ENCODE results near the gene SLC7A8. TPM values are rescaled to one million over a fixed set of nuclear protein-coding genes. Genes with fewer than 3 reads are reported as not detected.

SLC7A8 gene
- total RNA-seq, 1 donor from 2014 or later, result 1.1 TPM

DNA sequence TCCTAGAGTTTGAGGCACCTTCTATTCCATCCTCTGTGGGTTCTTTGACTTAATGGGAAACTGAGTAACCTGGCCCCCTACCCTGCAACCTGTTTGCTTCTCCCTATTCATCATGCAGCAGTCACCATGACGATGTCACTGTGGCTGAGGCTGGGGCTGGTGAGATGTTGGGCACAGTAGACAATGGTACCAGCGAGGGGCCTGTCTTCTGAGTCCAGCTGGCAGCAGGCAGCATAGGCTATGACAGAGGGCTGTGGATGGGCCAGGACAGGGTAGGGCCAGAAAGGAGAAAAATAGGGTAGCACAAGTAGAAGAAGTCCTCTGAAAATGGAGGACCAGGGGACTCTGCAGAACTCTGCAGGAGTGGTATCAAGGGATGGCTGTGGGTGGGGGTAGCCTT, 80.7 kb downstream of the SLC7A8 start:
- FAIRE-seq (no peak), DNase-seq (ENCODE audit: low read depth) (no peak)
- no peak overlapping the region for H3K4me3 ChIP-seq (ENCODE audit: low read depth, low read length)
- no peaks in the 10 kb centered on the region for H3K27me3 ChIP-seq (ENCODE audit: control insufficient read depth, insufficient read depth, low read length)
- TF ChIP-seq, protein P1, sequence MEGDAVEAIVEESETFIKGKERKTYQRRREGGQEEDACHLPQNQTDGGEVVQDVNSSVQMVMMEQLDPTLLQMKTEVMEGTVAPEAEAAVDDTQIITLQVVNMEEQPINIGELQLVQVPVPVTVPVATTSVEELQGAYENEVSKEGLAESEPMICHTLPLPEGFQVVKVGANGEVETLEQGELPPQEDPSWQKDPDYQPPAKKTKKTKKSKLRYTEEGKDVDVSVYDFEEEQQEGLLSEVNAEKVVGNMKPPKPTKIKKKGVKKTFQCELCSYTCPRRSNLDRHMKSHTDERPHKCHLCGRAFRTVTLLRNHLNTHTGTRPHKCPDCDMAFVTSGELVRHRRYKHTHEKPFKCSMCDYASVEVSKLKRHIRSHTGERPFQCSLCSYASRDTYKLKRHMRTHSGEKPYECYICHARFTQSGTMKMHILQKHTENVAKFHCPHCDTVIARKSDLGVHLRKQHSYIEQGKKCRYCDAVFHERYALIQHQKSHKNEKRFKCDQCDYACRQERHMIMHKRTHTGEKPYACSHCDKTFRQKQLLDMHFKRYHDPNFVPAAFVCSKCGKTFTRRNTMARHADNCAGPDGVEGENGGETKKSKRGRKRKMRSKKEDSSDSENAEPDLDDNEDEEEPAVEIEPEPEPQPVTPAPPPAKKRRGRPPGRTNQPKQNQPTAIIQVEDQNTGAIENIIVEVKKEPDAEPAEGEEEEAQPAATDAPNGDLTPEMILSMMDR (IDR thresholded peaks at IDR 0.05; ENCODE audit: insufficient read depth, low read length, severe bottlenecking), result no peak
- peaks cover under 1% of the 10 kb centered on the region for H3K36me3 ChIP-seq (ENCODE audit: control insufficient read depth, insufficient read depth, low read length)

DNA sequence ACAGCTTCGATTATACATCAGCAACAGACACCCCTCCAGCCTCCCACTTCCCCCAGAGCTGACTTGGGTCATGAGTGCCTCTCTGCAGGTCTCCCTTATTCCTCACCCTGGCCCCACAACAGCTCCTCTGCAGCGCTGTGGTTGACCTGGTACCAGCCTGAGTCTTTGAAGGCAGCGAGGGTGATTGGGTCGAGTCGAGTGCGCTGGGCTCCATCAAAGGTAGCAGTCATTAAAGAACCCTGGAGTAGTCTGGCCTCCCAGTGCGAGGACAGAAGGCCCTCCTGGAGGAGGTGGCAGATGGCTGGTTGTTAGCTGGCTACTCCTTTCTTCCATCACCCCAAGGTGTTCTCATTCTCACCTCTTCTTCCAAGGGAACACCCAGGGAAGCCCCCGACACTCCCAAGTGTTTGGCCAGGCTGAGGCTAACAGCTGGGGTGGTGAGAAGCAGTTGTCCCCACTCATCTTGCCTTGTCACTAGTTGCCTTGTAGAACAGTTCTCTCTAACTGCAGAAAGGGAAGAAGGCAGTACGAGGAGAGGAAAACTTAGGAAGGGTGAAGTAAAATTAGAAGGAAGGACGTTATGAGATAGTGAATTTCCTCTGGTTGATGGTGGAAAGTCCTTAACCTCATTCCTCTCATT, 81.4 kb downstream of the SLC7A8 start:
- FAIRE-seq (no peak), DNase-seq (ENCODE audit: low read depth) (no peak)
- Histone ChIP-seq H3K27me3 (ENCODE audit: control insufficient read depth, insufficient read depth, low read length) (no peaks in the 10 kb centered on the region), H3K4me3 (ENCODE audit: low read depth, low read length) (no peak overlapping the region), H3K36me3 (ENCODE audit: control insufficient read depth, insufficient read depth, low read length) (peaks cover 4% of the 10 kb centered on the region)
- TF ChIP-seq, protein P1 (IDR thresholded peaks at IDR 0.05; ENCODE audit: insufficient read depth, low read length, severe bottlenecking), result no peak

DNA sequence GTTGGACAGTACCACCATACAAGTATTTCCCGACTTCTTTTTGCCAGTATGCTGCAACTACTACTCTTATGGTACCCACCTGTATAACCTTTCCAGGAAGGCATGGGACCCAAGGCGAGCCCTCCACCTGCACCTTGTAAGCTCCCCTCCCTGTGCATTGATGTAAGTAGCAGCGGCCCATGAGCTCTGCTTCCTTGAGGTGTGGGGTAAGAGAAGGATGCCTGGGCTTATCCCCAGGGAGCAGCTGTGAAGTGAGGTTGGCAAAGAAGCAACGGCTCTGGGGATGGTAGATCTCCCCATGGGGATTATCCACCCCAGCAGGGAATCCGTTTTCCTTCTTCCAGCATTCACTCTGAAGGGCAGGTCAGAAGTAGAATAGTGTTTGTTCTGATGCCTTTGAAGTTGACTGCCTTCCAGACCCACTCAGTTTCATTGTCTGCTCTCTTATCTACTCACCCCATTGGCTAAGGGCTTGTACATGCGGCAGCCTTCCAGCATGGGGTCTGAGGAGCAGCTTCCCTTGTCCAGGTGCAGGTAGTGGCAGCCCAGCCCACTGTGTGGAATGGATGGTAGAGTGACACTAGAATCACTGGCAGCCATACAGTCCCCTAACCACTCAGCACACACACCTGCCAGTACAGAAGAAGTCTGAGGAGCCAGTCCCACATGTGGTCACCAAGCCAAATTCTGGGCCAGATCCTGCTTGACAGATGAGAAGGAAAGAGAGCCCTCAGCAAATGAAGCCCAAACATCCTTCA, 82.1 kb downstream of the SLC7A8 start:
- TF ChIP-seq, protein P1 (IDR thresholded peaks at IDR 0.05; ENCODE audit: insufficient read depth, low read length, severe bottlenecking), result no peak
- no peak for DNase-seq (ENCODE audit: low read depth)
- no peak for FAIRE-seq

DNA sequence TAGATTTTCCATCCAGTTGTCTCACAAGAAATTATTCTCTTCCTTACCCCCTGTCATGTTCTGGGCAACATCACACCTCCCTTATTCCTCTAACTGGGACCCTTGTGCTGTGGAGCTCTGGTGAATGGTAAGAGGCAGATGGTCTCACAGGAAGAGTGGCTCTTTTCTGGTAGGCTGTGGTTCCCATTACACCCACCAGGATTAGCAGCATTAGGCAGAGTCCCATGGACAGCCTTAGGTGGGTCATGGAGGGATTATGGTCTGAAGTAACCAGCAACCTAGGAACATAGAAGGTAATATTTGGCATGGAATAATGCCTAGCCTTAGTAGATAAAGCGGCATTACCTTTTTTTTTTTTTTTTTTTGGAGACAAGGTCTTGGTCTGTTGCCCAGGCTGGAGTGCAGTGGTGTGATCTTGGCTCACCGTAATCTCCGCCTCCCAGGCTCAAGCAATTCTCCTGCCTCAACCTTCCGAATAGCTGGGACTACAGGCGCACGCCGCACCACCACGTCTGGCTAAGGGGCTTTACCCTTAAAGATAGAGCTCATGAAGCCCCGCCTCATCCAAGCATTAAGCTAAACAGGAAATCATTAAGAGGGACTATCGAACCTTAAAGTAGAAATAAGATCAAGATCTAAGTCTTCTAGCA, 84.1 kb downstream of the SLC7A8 start:
- no peak for DNase-seq (ENCODE audit: low read depth)
- Histone ChIP-seq H3K27me3 (ENCODE audit: control insufficient read depth, insufficient read depth, low read length) (no peaks in the 10 kb centered on the region), H3K4me3 (ENCODE audit: low read depth, low read length) (no peak overlapping the region), H3K36me3 (ENCODE audit: control insufficient read depth, insufficient read depth, low read length) (peaks cover 4% of the 10 kb centered on the region)
- no peak for FAIRE-seq
- TF ChIP-seq, protein P1 (IDR thresholded peaks at IDR 0.05; ENCODE audit: insufficient read depth, low read length, severe bottlenecking), result no peak

More for the DNA sequence above, 82.1 kb downstream of the SLC7A8 start:
- Histone ChIP-seq H3K27me3 (ENCODE audit: control insufficient read depth, insufficient read depth, low read length) (no peaks in the 10 kb centered on the region), H3K36me3 (ENCODE audit: control insufficient read depth, insufficient read depth, low read length) (peaks cover 4% of the 10 kb centered on the region), H3K4me3 (ENCODE audit: low read depth, low read length) (no peak overlapping the region)

DNA sequence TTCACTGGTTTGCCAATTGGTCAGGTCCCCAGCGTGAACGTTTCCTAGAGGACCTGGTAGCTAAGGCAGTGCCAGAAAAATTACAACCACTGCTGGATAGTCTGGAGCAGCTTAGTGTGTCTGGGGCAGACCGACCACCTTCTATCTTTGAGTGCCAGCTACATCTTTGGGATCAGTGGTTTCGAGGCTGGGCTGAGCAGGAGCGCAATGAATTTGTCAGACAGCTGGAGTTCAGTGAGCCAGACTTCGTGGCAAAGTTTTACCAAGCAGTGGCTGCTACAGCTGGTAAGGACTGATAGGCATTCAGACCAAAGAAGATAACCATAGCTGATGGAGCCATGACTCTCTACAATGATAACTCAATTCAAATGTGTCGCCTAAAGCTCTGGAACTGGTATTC, 85.7 kb downstream of the SLC7A8 start:
- FAIRE-seq (no peak), DNase-seq (ENCODE audit: low read depth) (no peak)
- TF ChIP-seq, protein P1 (IDR thresholded peaks at IDR 0.05; ENCODE audit: insufficient read depth, low read length, severe bottlenecking), result no peak
- Histone ChIP-seq H3K4me3 (ENCODE audit: low read depth, low read length) (no peak overlapping the region), H3K27me3 (ENCODE audit: control insufficient read depth, insufficient read depth, low read length) (no peaks in the 10 kb centered on the region), H3K36me3 (ENCODE audit: control insufficient read depth, insufficient read depth, low read length) (peaks cover 5% of the 10 kb centered on the region)

Measured in bronchial epithelial cell (primary cell).